ENCODE data around the gene KAT6B.

Gene KAT6B

DNA sequence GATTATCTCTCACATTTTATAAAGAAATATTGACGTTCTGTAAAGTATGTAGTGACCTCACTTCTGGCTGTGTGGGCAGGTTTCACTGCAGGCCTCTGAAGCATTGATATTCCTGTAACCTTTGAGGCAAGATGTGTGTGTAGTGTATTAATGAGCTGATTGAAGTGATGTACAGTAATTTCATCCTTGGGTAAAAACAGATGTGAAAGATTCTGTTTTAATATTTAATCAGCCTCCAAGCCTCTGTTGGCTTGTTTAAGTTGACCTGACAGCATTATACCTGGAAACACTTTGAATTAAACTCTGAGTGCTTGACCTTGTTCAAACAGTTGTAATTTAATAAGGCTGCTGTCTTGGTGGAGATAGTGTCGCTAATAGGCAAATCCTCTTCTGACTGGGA is 74.9 kb downstream of the KAT6B start:
- H2BK5ac ChIP-seq (ENCODE audit: low read length) = no peak overlapping the region
- no peak overlapping the region for H2BK120ac ChIP-seq (ENCODE audit: low read depth, low read length)
- H4K91ac ChIP-seq (ENCODE audit: low read depth, low read length, poor library complexity) = no peak overlapping the region
- no peak overlapping the region for H2AK5ac ChIP-seq (ENCODE audit: low read depth, low read length)
- no peak overlapping the region for H3K4ac ChIP-seq (ENCODE audit: low read length)
- H4K8ac ChIP-seq (ENCODE audit: low read depth, low read length) = no peak overlapping the region
- H3K23ac ChIP-seq (ENCODE audit: low read depth, low read length, poor library complexity) = no peak overlapping the region
- no peaks in the 10 kb centered on the region for H3K27me3 ChIP-seq (ENCODE audit: control insufficient read depth in 3 of 3, insufficient read depth in 3 of 3, low read depth in 1 of 3, low read length in 3 of 3)
- no peak overlapping the region for H3K4me2 ChIP-seq (ENCODE audit: insufficient read depth, low read length, poor library complexity, severe bottlenecking)
- H3K4me1 ChIP-seq (ENCODE audit: control insufficient read depth in 2 of 2, insufficient read depth in 1 of 2, low read depth in 1 of 2, low read length in 2 of 2) = peaks cover 0 to 10% of the 10 kb centered on the region in 2 donors
- DNase-seq (ENCODE audit: low spot score) = no peak
- H3K18ac ChIP-seq (ENCODE audit: low read length) = no peak overlapping the region
- H3K36me3 ChIP-seq (replicated peaks in 1 of 2; ENCODE audit: control insufficient read depth in 2 of 2, insufficient read depth in 2 of 2, low read length in 2 of 2) = no peaks in the 10 kb centered on the region
- no peak overlapping the region for H2BK12ac ChIP-seq (ENCODE audit: low read length)
- no peak overlapping the region for H3K9ac ChIP-seq (ENCODE audit: low read depth, low read length, poor library complexity)
- peaks cover 0 to 2% of the 10 kb centered on the region in 2 donors for H3K9me3 ChIP-seq (replicated peaks in 1 of 2; ENCODE audit: control insufficient read depth in 2 of 2, insufficient read depth in 1 of 2, low read depth in 1 of 2, low read length in 2 of 2)
- no peaks in the 10 kb centered on the region for H3K79me1 ChIP-seq (ENCODE audit: low read depth, low read length)
- no peak overlapping the region for H2AFZ ChIP-seq (ENCODE audit: low read length)
- no peak overlapping the region for H2BK15ac ChIP-seq (ENCODE audit: low read length)
- no peak overlapping the region for H3K4me3 ChIP-seq (ENCODE audit: low read length in 2 of 2)
- no CpG with 5 or more reads among the region's 2 CpGs for WGBS, 2 donors (ENCODE audit: extremely low coverage in 2 of 2, insufficient read length in 2 of 2, insufficient replicate concordance in 1 of 2)
- no peak overlapping the region for H3K14ac ChIP-seq (ENCODE audit: low read length)
- no peak overlapping the region for H3K27ac ChIP-seq (replicated peaks; ENCODE audit: low read length)

DNA sequence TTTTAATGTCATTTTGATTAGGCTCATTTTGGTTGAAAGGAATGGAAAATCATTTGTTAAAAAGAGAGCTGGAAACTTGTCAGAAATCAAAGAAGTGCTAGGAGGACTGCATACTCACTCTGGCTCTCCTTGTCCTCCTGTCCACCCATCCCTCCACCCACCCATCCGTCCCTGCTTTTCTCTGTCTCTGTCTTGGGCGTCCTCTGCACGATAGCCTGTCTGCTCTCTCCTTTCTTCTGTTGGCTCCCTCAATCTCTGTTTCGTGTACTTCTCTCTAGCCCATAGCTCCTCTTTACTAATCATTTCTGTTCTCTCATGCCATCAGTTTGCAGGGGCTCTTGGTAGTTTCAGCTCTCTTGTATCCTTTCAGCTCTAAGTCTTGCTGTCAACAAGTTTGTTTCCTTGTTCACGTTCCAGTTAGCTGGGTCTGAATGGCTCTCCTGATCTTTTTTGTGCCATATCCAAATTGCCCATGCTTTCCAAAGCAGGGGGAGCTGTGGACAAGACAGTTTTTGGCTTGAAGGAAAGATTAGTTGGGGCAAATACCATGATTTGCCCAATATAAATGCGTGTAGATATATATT is 75.6 kb downstream of the KAT6B start:
- no peak overlapping the region for H3K9ac ChIP-seq (ENCODE audit: low read depth, low read length, poor library complexity)
- no peak overlapping the region for H3K23ac ChIP-seq (ENCODE audit: low read depth, low read length, poor library complexity)
- peaks cover 2 to 13% of the 10 kb centered on the region in 2 donors for H3K4me1 ChIP-seq (ENCODE audit: control insufficient read depth in 2 of 2, insufficient read depth in 1 of 2, low read depth in 1 of 2, low read length in 2 of 2)
- H3K4me3 ChIP-seq (ENCODE audit: low read length in 2 of 2) = no peak overlapping the region
- no peak overlapping the region for H2BK5ac ChIP-seq (ENCODE audit: low read length)
- H3K4ac ChIP-seq (ENCODE audit: low read length) = no peak overlapping the region
- H2AK5ac ChIP-seq (ENCODE audit: low read depth, low read length) = no peak overlapping the region
- no peak overlapping the region for H4K8ac ChIP-seq (ENCODE audit: low read depth, low read length)
- H3K14ac ChIP-seq (ENCODE audit: low read length) = no peak overlapping the region
- peaks cover 0 to 2% of the 10 kb centered on the region in 2 donors for H3K9me3 ChIP-seq (replicated peaks in 1 of 2; ENCODE audit: control insufficient read depth in 2 of 2, insufficient read depth in 1 of 2, low read depth in 1 of 2, low read length in 2 of 2)
- no peak overlapping the region for H3K18ac ChIP-seq (ENCODE audit: low read length)
- H2BK120ac ChIP-seq (ENCODE audit: low read depth, low read length) = no peak overlapping the region
- H3K36me3 ChIP-seq (replicated peaks in 1 of 2; ENCODE audit: control insufficient read depth in 2 of 2, insufficient read depth in 2 of 2, low read length in 2 of 2) = no peaks in the 10 kb centered on the region
- no peaks in the 10 kb centered on the region for H3K27me3 ChIP-seq (ENCODE audit: control insufficient read depth in 3 of 3, insufficient read depth in 3 of 3, low read depth in 1 of 3, low read length in 3 of 3)
- H3K79me1 ChIP-seq (ENCODE audit: low read depth, low read length) = no peaks in the 10 kb centered on the region
- H2BK15ac ChIP-seq (ENCODE audit: low read length) = no peak overlapping the region
- H3K27ac ChIP-seq (replicated peaks; ENCODE audit: low read length) = no peak overlapping the region
- H3K4me2 ChIP-seq (ENCODE audit: insufficient read depth, low read length, poor library complexity, severe bottlenecking) = no peak overlapping the region
- no peak overlapping the region for H4K91ac ChIP-seq (ENCODE audit: low read depth, low read length, poor library complexity)
- no peak overlapping the region for H2AFZ ChIP-seq (ENCODE audit: low read length)
- no peak overlapping the region for H2BK12ac ChIP-seq (ENCODE audit: low read length)
- DNase-seq (ENCODE audit: low spot score) = no peak
- no CpG with 5 or more reads among the region's 6 CpGs for WGBS, 2 donors (ENCODE audit: extremely low coverage in 2 of 2, insufficient read length in 2 of 2, insufficient replicate concordance in 1 of 2)

DNA sequence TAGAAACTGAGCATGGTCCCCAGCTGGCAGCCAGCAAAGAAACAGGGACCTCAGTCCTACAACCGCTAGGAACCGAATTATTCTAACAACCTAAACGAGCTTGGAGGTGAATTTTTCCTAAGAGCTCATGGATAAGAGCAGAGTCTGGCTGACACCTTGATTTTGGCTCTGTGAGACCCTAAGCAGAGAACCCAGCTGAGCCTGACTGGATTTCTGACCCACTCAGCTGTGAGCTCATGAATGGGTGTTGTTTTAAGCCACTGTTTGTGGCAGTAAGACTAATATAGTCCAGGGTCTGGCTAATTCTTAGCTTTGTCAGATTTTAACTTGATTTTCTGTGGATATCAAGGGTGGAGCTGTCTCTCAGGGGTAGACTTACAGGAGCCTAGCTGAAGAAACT is 77.1 kb downstream of the KAT6B start:
- no peaks in the 10 kb centered on the region for H3K79me1 ChIP-seq (ENCODE audit: low read depth, low read length)
- H3K18ac ChIP-seq (ENCODE audit: low read length) = no peak overlapping the region
- no peak overlapping the region for H2AK5ac ChIP-seq (ENCODE audit: low read depth, low read length)
- H2BK12ac ChIP-seq (ENCODE audit: low read length) = no peak overlapping the region
- no peak overlapping the region for H3K23ac ChIP-seq (ENCODE audit: low read depth, low read length, poor library complexity)
- no peak for DNase-seq (ENCODE audit: low spot score)
- H3K27ac ChIP-seq (replicated peaks; ENCODE audit: low read length) = no peak overlapping the region
- no peaks in the 10 kb centered on the region for H3K36me3 ChIP-seq (replicated peaks in 1 of 2; ENCODE audit: control insufficient read depth in 2 of 2, insufficient read depth in 2 of 2, low read length in 2 of 2)
- no peak overlapping the region for H4K8ac ChIP-seq (ENCODE audit: low read depth, low read length)
- peaks cover 2 to 10% of the 10 kb centered on the region in 2 donors for H3K4me1 ChIP-seq (ENCODE audit: control insufficient read depth in 2 of 2, insufficient read depth in 1 of 2, low read depth in 1 of 2, low read length in 2 of 2)
- H3K14ac ChIP-seq (ENCODE audit: low read length) = no peak overlapping the region
- peaks cover 0 to 2% of the 10 kb centered on the region in 2 donors for H3K9me3 ChIP-seq (replicated peaks in 1 of 2; ENCODE audit: control insufficient read depth in 2 of 2, insufficient read depth in 1 of 2, low read depth in 1 of 2, low read length in 2 of 2)
- no peak overlapping the region for H3K9ac ChIP-seq (ENCODE audit: low read depth, low read length, poor library complexity)
- H4K91ac ChIP-seq (ENCODE audit: low read depth, low read length, poor library complexity) = no peak overlapping the region
- no peak overlapping the region for H3K4me3 ChIP-seq (ENCODE audit: low read length in 2 of 2)
- no peaks in the 10 kb centered on the region for H3K27me3 ChIP-seq (ENCODE audit: control insufficient read depth in 3 of 3, insufficient read depth in 3 of 3, low read depth in 1 of 3, low read length in 3 of 3)
- H2BK120ac ChIP-seq (ENCODE audit: low read depth, low read length) = no peak overlapping the region
- no CpG with 5 or more reads among the region's 3 CpGs for WGBS, 2 donors (ENCODE audit: extremely low coverage in 2 of 2, insufficient read length in 2 of 2, insufficient replicate concordance in 1 of 2)
- H2AFZ ChIP-seq (ENCODE audit: low read length) = no peak overlapping the region
- H3K4me2 ChIP-seq (ENCODE audit: insufficient read depth, low read length, poor library complexity, severe bottlenecking) = no peak overlapping the region
- no peak overlapping the region for H2BK5ac ChIP-seq (ENCODE audit: low read length)
- H2BK15ac ChIP-seq (ENCODE audit: low read length) = no peak overlapping the region
- H3K4ac ChIP-seq (ENCODE audit: low read length) = no peak overlapping the region

DNA sequence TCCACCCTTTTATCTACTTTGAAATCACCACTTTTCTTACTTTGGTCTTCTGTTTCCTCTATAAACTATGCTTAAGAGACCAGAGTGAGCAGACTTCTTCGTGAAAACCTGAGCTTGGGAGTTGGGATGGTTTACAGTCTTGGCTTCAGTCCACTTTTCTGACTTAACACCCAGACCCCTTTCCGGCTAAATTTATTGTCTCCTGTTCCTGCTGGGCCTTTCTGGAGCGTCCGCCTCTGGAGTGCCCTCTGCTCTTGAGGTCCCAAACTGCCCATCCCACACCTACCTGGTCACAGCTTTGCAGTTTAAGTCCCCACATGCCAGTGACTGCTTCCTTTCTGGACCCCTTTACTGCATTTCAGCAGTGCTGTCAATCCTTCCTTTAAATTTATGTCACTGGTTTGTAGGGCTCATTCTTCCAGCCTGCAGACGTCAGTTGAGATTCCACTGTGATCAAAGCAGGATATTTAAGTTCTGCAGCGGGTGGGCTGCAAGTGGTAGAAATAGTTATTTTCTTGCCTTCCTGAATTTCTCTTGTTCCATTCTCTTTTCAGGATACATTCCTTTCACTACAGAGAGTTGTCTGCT is 80.3 kb downstream of the KAT6B start:
- no peak overlapping the region for H2BK12ac ChIP-seq (ENCODE audit: low read length)
- no peak overlapping the region for H4K8ac ChIP-seq (ENCODE audit: low read depth, low read length)
- H3K23ac ChIP-seq (ENCODE audit: low read depth, low read length, poor library complexity) = no peak overlapping the region
- H2BK5ac ChIP-seq (ENCODE audit: low read length) = no peak overlapping the region
- no peak overlapping the region for H2BK120ac ChIP-seq (ENCODE audit: low read depth, low read length)
- H3K4me1 ChIP-seq (ENCODE audit: control insufficient read depth in 2 of 2, insufficient read depth in 1 of 2, low read depth in 1 of 2, low read length in 2 of 2) = peaks cover 2 to 8% of the 10 kb centered on the region in 2 donors
- H3K36me3 ChIP-seq (replicated peaks in 1 of 2; ENCODE audit: control insufficient read depth in 2 of 2, insufficient read depth in 2 of 2, low read length in 2 of 2) = no peaks in the 10 kb centered on the region
- no peak overlapping the region for H2AFZ ChIP-seq (ENCODE audit: low read length)
- H3K4ac ChIP-seq (ENCODE audit: low read length) = no peak overlapping the region
- no CpG with 5 or more reads among the region's 6 CpGs for WGBS, 2 donors (ENCODE audit: extremely low coverage in 2 of 2, insufficient read length in 2 of 2, insufficient replicate concordance in 1 of 2)
- peaks cover 0 to 2% of the 10 kb centered on the region in 2 donors for H3K9me3 ChIP-seq (replicated peaks in 1 of 2; ENCODE audit: control insufficient read depth in 2 of 2, insufficient read depth in 1 of 2, low read depth in 1 of 2, low read length in 2 of 2)
- no peak overlapping the region for H3K9ac ChIP-seq (ENCODE audit: low read depth, low read length, poor library complexity)
- H3K4me2 ChIP-seq (ENCODE audit: insufficient read depth, low read length, poor library complexity, severe bottlenecking) = no peak overlapping the region
- no peak overlapping the region for H2AK5ac ChIP-seq (ENCODE audit: low read depth, low read length)
- no peak overlapping the region for H3K27ac ChIP-seq (replicated peaks; ENCODE audit: low read length)
- no peak overlapping the region for H3K4me3 ChIP-seq (ENCODE audit: low read length in 2 of 2)
- no peak for DNase-seq (ENCODE audit: low spot score)
- no peak overlapping the region for H4K91ac ChIP-seq (ENCODE audit: low read depth, low read length, poor library complexity)
- no peak overlapping the region for H2BK15ac ChIP-seq (ENCODE audit: low read length)
- no peaks in the 10 kb centered on the region for H3K27me3 ChIP-seq (ENCODE audit: control insufficient read depth in 3 of 3, insufficient read depth in 3 of 3, low read depth in 1 of 3, low read length in 3 of 3)
- H3K14ac ChIP-seq (ENCODE audit: low read length) = no peak overlapping the region
- no peak overlapping the region for H3K18ac ChIP-seq (ENCODE audit: low read length)
- no peaks in the 10 kb centered on the region for H3K79me1 ChIP-seq (ENCODE audit: low read depth, low read length)
